DMS 273 (cell line): Measurements from ENCODE around the gene HEY2.

Experiments
- DNase-seq: peaks from one replicate; lab custom pipeline; 2025; ENCODE audit not compliant: unreplicated experiment; lab: John Stamatoyannopoulos, UW

The HEY2 gene

GRCh38 chr6:125743604-125744003 is 5.8 kb upstream of the HEY2 start:
- peak; percentile 8 for DNase-seq

GRCh38 chr6:125745281-125746018 is 4.0 kb upstream of the HEY2 start:
- no peak for DNase-seq

GRCh38 chr6:125746019-125746414 is 3.4 kb upstream of the HEY2 start:
- DNase-seq: no peak

- DNase-seq: peak; percentile 88
Observed at GRCh38 chr6:125746731-125747588, 2.5 kb upstream of the HEY2 start.

- DNase-seq: peak; percentile 74
Observed at GRCh38 chr6:125747589-125748405, 1.6 kb upstream of the HEY2 start.

GRCh38 chr6:125748406-125749172 is 843 bp upstream of the HEY2 start:
- peak; percentile 82 for DNase-seq

- peak; percentile 63 for DNase-seq
Observed at GRCh38 chr6:125749865-125750691, 646 bp downstream of the HEY2 start.

- no peak for DNase-seq
Observed at GRCh38 chr6:125750692-125751333, 1.4 kb downstream of the HEY2 start.

GRCh38 chr6:125751334-125751916 is 2.0 kb downstream of the HEY2 start:
- DNase-seq: no peak

GRCh38 chr6:125752773-125753172 is 3.3 kb downstream of the HEY2 start:
- DNase-seq: no peak

- peak; percentile 27 for DNase-seq
Observed at GRCh38 chr6:125753218-125753936, 3.9 kb downstream of the HEY2 start.

GRCh38 chr6:125753937-125754259 is 4.5 kb downstream of the HEY2 start:
- DNase-seq: no peak

GRCh38 chr6:125754566-125754965 is 5.1 kb downstream of the HEY2 start:
- no peak for DNase-seq

GRCh38 chr6:125759184-125759902 is 9.9 kb downstream of the HEY2 start:
- DNase-seq: peak; percentile 19

- DNase-seq: no peak
Observed at GRCh38 chr6:125759959-125760457, 10.6 kb downstream of the HEY2 start.

GRCh38 chr6:125764121-125764671 is 14.8 kb downstream of the HEY2 start:
- no peak for DNase-seq

GRCh38 chr6:125765944-125766343 is 16.5 kb downstream of the HEY2 start:
- DNase-seq: no peak
